ENCODE data around the gene SELENOW.

The SELENOW gene

GRCh38 chr19:47790398-47790814, 11.9 kb downstream of the SELENOW start:
- peak; percentile 97 for TF ChIP-seq CTCF (conservative IDR thresholded peaks at IDR 0.05; ENCODE audit: low read depth, low read length)
- DNase-seq (ENCODE audit: low read depth) = no peak

GRCh38 chr19:47792616-47793015, 14.1 kb downstream of the SELENOW start:
- TF ChIP-seq CTCF (conservative IDR thresholded peaks at IDR 0.05; ENCODE audit: low read depth, low read length) = no peak

More at GRCh38 chr19:47790398-47790814, 11.9 kb downstream of the SELENOW start:
- H3K4me3 ChIP-seq (ENCODE audit: low read length) = peak overlapping the region; percentile 8

GRCh38 chr19:47794526-47794925, 16.0 kb downstream of the SELENOW start:
- H3K4me3 ChIP-seq (ENCODE audit: low read length) = no peak overlapping the region
- DNase-seq (ENCODE audit: low read depth) = no peak
- peak; percentile 24 for TF ChIP-seq CTCF (conservative IDR thresholded peaks at IDR 0.05; ENCODE audit: low read depth, low read length)

More at GRCh38 chr19:47792616-47793015, 14.1 kb downstream of the SELENOW start:
- no peak for DNase-seq (ENCODE audit: low read depth)
- no peak overlapping the region for H3K4me3 ChIP-seq (ENCODE audit: low read length)

- no peak for DNase-seq (ENCODE audit: low read depth)
- H3K4me3 ChIP-seq (ENCODE audit: low read length) = no peak overlapping the region
- no peak for TF ChIP-seq CTCF (conservative IDR thresholded peaks at IDR 0.05; ENCODE audit: low read depth, low read length)
Observed at GRCh38 chr19:47796785-47797184, 18.3 kb downstream of the SELENOW start.

- H3K4me3 ChIP-seq (ENCODE audit: low read length) = no peak overlapping the region
- DNase-seq (ENCODE audit: low read depth) = no peak
- no peak for TF ChIP-seq CTCF (conservative IDR thresholded peaks at IDR 0.05; ENCODE audit: low read depth, low read length)
Observed at GRCh38 chr19:47797996-47798903, 19.7 kb downstream of the SELENOW start.

GRCh38 chr19:47798904-47799266, 20.4 kb downstream of the SELENOW start:
- DNase-seq (ENCODE audit: low read depth) = peak; percentile 44
- TF ChIP-seq CTCF (conservative IDR thresholded peaks at IDR 0.05; ENCODE audit: low read depth, low read length) = no peak

GRCh38 chr19:47801270-47801669, 22.8 kb downstream of the SELENOW start:
- no peak for DNase-seq (ENCODE audit: low read depth)
- TF ChIP-seq CTCF (conservative IDR thresholded peaks at IDR 0.05; ENCODE audit: low read depth, low read length) = no peak
- H3K4me3 ChIP-seq (ENCODE audit: low read length) = no peak overlapping the region

More at GRCh38 chr19:47798904-47799266, 20.4 kb downstream of the SELENOW start:
- H3K4me3 ChIP-seq (ENCODE audit: low read length) = no peak overlapping the region
